ENCODE data around the gene TRAF6. TPM values are rescaled to one million over a fixed set of nuclear protein-coding genes. Genes with fewer than 3 reads are reported as not detected.
A peak's percentile ranks its signal among the peaks of the same experiment; 100 is the strongest.

Gene TRAF6
- total and polyA plus RNA-seq, 2 experiments from 2014 or later, result 4.2 to 10.5 TPM

- H3K9me2 ChIP-seq (ENCODE audit: insufficient read depth), result no peaks in the 10 kb centered on the region
- TF ChIP-seq CTCF (conservative IDR thresholded peaks at IDR 0.05; ENCODE audit: low read depth in 2 of 2), result peak; percentile 71 to 78
- TF ChIP-seq REST (IDR thresholded peaks at IDR 0.05; ENCODE audit: unreplicated experiment), result no peak
- Mint-ChIP-seq H3K4me1 (no peaks in the 10 kb centered on the region), H3K4me3 (no peak overlapping the region), H3K27me3 (ENCODE audit: insufficient read depth, low read depth, poor library complexity) (no peaks in the 10 kb centered on the region), H3K9me3 (peaks cover 3% of the 10 kb centered on the region; the same call in 1 of the 3 replicates), H3K27ac (no peak overlapping the region), H3K36me3 (ENCODE audit: low read depth) (peaks cover 5% of the 10 kb centered on the region; the same call in 2 of the 3 replicates)
- no peaks in the 10 kb centered on the region for H3K36me3 ChIP-seq (ENCODE audit: insufficient read depth)
- H3F3A ChIP-seq (replicated peaks; ENCODE audit: low read depth), result no peaks in the 10 kb centered on the region
- no peak overlapping the region for H3K27ac ChIP-seq (ENCODE audit: low read depth)
- H3K27me3 ChIP-seq (ENCODE audit: insufficient read depth), result no peaks in the 10 kb centered on the region
- no peak overlapping the region for H2AFZ ChIP-seq
- no peak overlapping the region for H3K4me3 ChIP-seq
- peak; percentile 69 for ATAC-seq
- DNase-seq (ENCODE audit: low spot score), result peak; percentile 73
- no peaks in the 10 kb centered on the region for H3K79me2 ChIP-seq (replicated peaks; ENCODE audit: insufficient read depth)
- H3K4me2 ChIP-seq, result no peak overlapping the region
- H3K4me1 ChIP-seq (ENCODE audit: insufficient read depth), result no peaks in the 10 kb centered on the region
- H4K20me1 ChIP-seq (replicated peaks; ENCODE audit: insufficient read depth), result 0 out of 2 replicates have a peak, but pooled peaks cover 3% of the 10 kb centered on the region
These were observed 31.3 kb downstream of the TRAF6 start for GRCh38 chr11:36478700-36479329.

GRCh38 chr11:36475192-36475591, 34.9 kb downstream of the TRAF6 start:
- Histone ChIP-seq H3K4me1 (ENCODE audit: insufficient read depth) (no peaks in the 10 kb centered on the region), H3K4me2 (no peak overlapping the region), H3F3A (replicated peaks; ENCODE audit: low read depth) (no peaks in the 10 kb centered on the region), H3K79me2 (replicated peaks; ENCODE audit: insufficient read depth) (no peaks in the 10 kb centered on the region), H3K27me3 (ENCODE audit: insufficient read depth) (no peaks in the 10 kb centered on the region), H4K20me1 (replicated peaks; ENCODE audit: insufficient read depth) (0 out of 2 replicates have a peak, but pooled peaks cover 3% of the 10 kb centered on the region), H2AFZ (no peak overlapping the region), H3K4me3 (no peak overlapping the region), H3K27ac (ENCODE audit: low read depth) (no peak overlapping the region), H3K9me2 (ENCODE audit: insufficient read depth) (no peaks in the 10 kb centered on the region), H3K36me3 (ENCODE audit: insufficient read depth) (no peaks in the 10 kb centered on the region)
- Mint-ChIP-seq H3K36me3 (ENCODE audit: low read depth) (no peaks in the 10 kb centered on the region), H3K9me3 (no peaks in the 10 kb centered on the region), H3K4me1 (no peaks in the 10 kb centered on the region), H3K27ac (no peak overlapping the region), H3K4me3 (no peak overlapping the region), H3K27me3 (ENCODE audit: insufficient read depth, low read depth, poor library complexity) (no peaks in the 10 kb centered on the region)
- no peak for DNase-seq (ENCODE audit: low spot score)
- ATAC-seq, result no peak
- TF ChIP-seq ETS1 (IDR thresholded peaks at IDR 0.05) (no peak), CTCF (conservative IDR thresholded peaks at IDR 0.05; ENCODE audit: low read depth in 2 of 2) (no peak), JUNB (IDR thresholded peaks at IDR 0.05; ENCODE audit: unreplicated experiment) (no peak), EZH2 (IDR thresholded peaks at IDR 0.05; ENCODE audit: low read depth, unreplicated experiment) (no peak)

Measured in GM23338 (cell line).